WTC11 (cell line): ENCODE results near the gene SUCLG2. TPM values are rescaled to one million over a fixed set of nuclear protein-coding genes. Genes with fewer than 3 reads are reported as not detected.

Experiments
- ATAC-seq: fragments of 200-7000 bp; cut with Tn5 transposase; 2 replicates; pipeline ENCODE4 v1.10.0; 2021; ENCODE audit warnings: mild to moderate bottlenecking, moderate library complexity
- CTCF ChIA-PET: fragments of 300-600 bp; sonication (Branson Sonifier 250); formaldehyde crosslinking; loops from one replicate; lab custom pipeline; 2021; ENCODE audit warnings: antibody characterized with exemption; lab: Charles Lee
- POLR2A ChIA-PET: fragments of 350-600 bp; sonication (Branson Sonifier 250); formaldehyde crosslinking; loops from one replicate; lab custom pipeline; 2021; ENCODE audit warnings: antibody characterized with exemption; lab: Charles Lee
- DNase-seq: peaks from one replicate; pipeline ENCODE4 v3.0.0; 2021; ENCODE audit warnings: low spot score
- H3K27ac Mint-ChIP-seq: 2 replicates; pipeline ENCODE4 v1.8.0; 2021; ENCODE audit warnings: mixed read lengths
- H3K27me3 Mint-ChIP-seq: 2 replicates; pipeline ENCODE4 v1.8.0; 2021; ENCODE audit warnings: low read depth, mild to moderate bottlenecking, moderate library complexity, mixed read lengths
- H3K36me3 Mint-ChIP-seq: 2 replicates; pipeline ENCODE4 v1.8.0; 2021; ENCODE audit warnings: mixed read lengths
- H3K4me1 Mint-ChIP-seq: 2 replicates; pipeline ENCODE4 v1.8.0; 2022; ENCODE audit warnings: mixed read lengths
- H3K4me3 Mint-ChIP-seq: 2 replicates; pipeline ENCODE4 v1.8.0; 2021; ENCODE audit warnings: mild to moderate bottlenecking, moderate library complexity, mixed read lengths
- H3K9me3 Mint-ChIP-seq: 2 replicates; pipeline ENCODE4 v1.8.0; 2021; ENCODE audit warnings: mixed read lengths
- ATF6 ChIP-seq: sonication (generic); formaldehyde crosslinking; IDR thresholded peaks from 2 replicates; pipeline ENCODE4 v1.8.1; 2023; ENCODE audit warnings: mild to moderate bottlenecking, missing genetic modification reagents
- E2F1 ChIP-seq: sonication (generic); formaldehyde crosslinking; IDR thresholded peaks from 2 replicates; pipeline ENCODE4 v1.8.0; 2022; ENCODE audit warnings: mild to moderate bottlenecking, missing genetic modification reagents
- FOXJ3 ChIP-seq: sonication (generic); formaldehyde crosslinking; IDR thresholded peaks from 2 replicates; pipeline ENCODE4 v1.9.0; 2021; ENCODE audit warnings: missing genetic modification reagents, mild to moderate bottlenecking, borderline replicate concordance
- GABPB1 ChIP-seq: sonication (generic); formaldehyde crosslinking; IDR thresholded peaks from 2 replicates; pipeline ENCODE4 v1.8.1; 2023; ENCODE audit warnings: mild to moderate bottlenecking, missing genetic modification reagents
- MXD4 ChIP-seq: fragments of 250-450 bp; sonication (Bioruptor Pico); IDR thresholded peaks from 2 replicates; pipeline ENCODE4 v1.8.0; 2021; ENCODE audit warnings: mild to moderate bottlenecking, moderate library complexity, borderline replicate concordance
- NR3C1 ChIP-seq: sonication (generic); formaldehyde crosslinking; conservative IDR thresholded peaks from 2 replicates; pipeline ENCODE4 v1.8.1; 2023; ENCODE audit warnings: low read depth, mild to moderate bottlenecking, missing genetic modification reagents
- PREB ChIP-seq: sonication (generic); formaldehyde crosslinking; IDR thresholded peaks from 2 replicates; pipeline ENCODE4 v1.8.1; 2022; ENCODE audit warnings: mild to moderate bottlenecking, missing genetic modification reagents, moderate library complexity, borderline replicate concordance
- PRRX2 ChIP-seq: fragments of 250-450 bp; sonication (Bioruptor Pico); IDR thresholded peaks from 2 replicates; pipeline ENCODE4 v1.8.0; 2021; ENCODE audit warnings: mild to moderate bottlenecking
- RELA ChIP-seq: sonication (generic); formaldehyde crosslinking; IDR thresholded peaks from 2 replicates; pipeline ENCODE4 v1.8.1; 2022; ENCODE audit warnings: missing genetic modification reagents, mild to moderate bottlenecking, borderline replicate concordance
- SMAD4 ChIP-seq: sonication (generic); formaldehyde crosslinking; IDR thresholded peaks from 2 replicates; pipeline ENCODE4 v1.8.0; 2022; ENCODE audit warnings: mild to moderate bottlenecking, missing genetic modification reagents
- STAT6 ChIP-seq: sonication (generic); formaldehyde crosslinking; conservative IDR thresholded peaks from 2 replicates; pipeline ENCODE4 v1.8.1; 2023; ENCODE audit warnings: mild to moderate bottlenecking, low read depth, missing genetic modification reagents, moderate library complexity
- USF2 ChIP-seq: sonication (generic); formaldehyde crosslinking; IDR thresholded peaks from 2 replicates; pipeline ENCODE4 v1.8.1; 2023; ENCODE audit warnings: mild to moderate bottlenecking, missing genetic modification reagents, moderate library complexity
- ZNF263 ChIP-seq: sonication (generic); formaldehyde crosslinking; IDR thresholded peaks from 2 replicates; pipeline ENCODE4 v1.8.1; 2022; ENCODE audit warnings: low read depth, mild to moderate bottlenecking, moderate library complexity, missing genetic modification reagents
- ZNF281 ChIP-seq: sonication (generic); formaldehyde crosslinking; IDR thresholded peaks from 2 replicates; pipeline ENCODE4 v1.8.0; 2023; ENCODE audit warnings: mild to moderate bottlenecking, missing genetic modification reagents
- ZSCAN18 ChIP-seq: fragments of 250-450 bp; sonication (Bioruptor Pico); IDR thresholded peaks from 2 replicates; pipeline ENCODE4 v2.1.2; 2022; ENCODE audit warnings: mild to moderate bottlenecking, moderate library complexity
- total RNA-seq: library from RNA; stranded (reverse); gene quantifications from 3 replicates; pipeline ENCODE4 v1.2.3, GENCODE V29; 2021
- TF ChIP-seq, protein P1 (sequence below): sonication (generic); formaldehyde crosslinking; IDR thresholded peaks from 2 replicates; pipeline ENCODE4 v1.8.1; 2023; ENCODE audit warnings: mild to moderate bottlenecking, missing genetic modification reagents, moderate library complexity
- TF ChIP-seq, protein P2 (sequence below): sonication (generic); formaldehyde crosslinking; IDR thresholded peaks from 2 replicates; pipeline ENCODE4 v1.8.0; 2023; ENCODE audit warnings: missing genetic modification reagents, mild to moderate bottlenecking, borderline replicate concordance
- TF ChIP-seq, protein P3 (sequence below): fragments of 250-450 bp; sonication (Bioruptor Pico); IDR thresholded peaks from 2 replicates; pipeline ENCODE4 v1.9.0; 2021; ENCODE audit warnings: mild to moderate bottlenecking

Gene SUCLG2
- total RNA-seq, 1 experiment from 2014 or later = 39.7 TPM

- H3K4me1 Mint-ChIP-seq = peaks cover 20% of the 10 kb centered on the region
- H3K36me3 Mint-ChIP-seq = peaks cover 19% of the 10 kb centered on the region
- TF ChIP-seq PREB (CRISPR knock-in tag) (no peak), ZSCAN18 (no peak), RELA (CRISPR knock-in tag) (no peak), STAT6 (no peak), ATF6 (no peak), ZNF281 (CRISPR knock-in tag) (no peak), FOXJ3 (CRISPR knock-in tag) (no peak), USF2 (no peak), SMAD4 (CRISPR knock-in tag) (no peak), GABPB1 (CRISPR knock-in tag) (no peak), PRRX2 (CRISPR knock-in tag) (no peak), ZNF263 (no peak), NR3C1 (no peak), E2F1 (CRISPR knock-in tag) (no peak), MXD4 (CRISPR knock-in tag) (no peak)
- TF ChIP-seq, protein P1, sequence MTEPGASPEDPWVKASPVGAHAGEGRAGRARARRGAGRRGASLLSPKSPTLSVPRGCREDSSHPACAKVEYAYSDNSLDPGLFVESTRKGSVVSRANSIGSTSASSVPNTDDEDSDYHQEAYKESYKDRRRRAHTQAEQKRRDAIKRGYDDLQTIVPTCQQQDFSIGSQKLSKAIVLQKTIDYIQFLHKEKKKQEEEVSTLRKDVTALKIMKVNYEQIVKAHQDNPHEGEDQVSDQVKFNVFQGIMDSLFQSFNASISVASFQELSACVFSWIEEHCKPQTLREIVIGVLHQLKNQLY = no peak
- TF ChIP-seq, protein P2, sequence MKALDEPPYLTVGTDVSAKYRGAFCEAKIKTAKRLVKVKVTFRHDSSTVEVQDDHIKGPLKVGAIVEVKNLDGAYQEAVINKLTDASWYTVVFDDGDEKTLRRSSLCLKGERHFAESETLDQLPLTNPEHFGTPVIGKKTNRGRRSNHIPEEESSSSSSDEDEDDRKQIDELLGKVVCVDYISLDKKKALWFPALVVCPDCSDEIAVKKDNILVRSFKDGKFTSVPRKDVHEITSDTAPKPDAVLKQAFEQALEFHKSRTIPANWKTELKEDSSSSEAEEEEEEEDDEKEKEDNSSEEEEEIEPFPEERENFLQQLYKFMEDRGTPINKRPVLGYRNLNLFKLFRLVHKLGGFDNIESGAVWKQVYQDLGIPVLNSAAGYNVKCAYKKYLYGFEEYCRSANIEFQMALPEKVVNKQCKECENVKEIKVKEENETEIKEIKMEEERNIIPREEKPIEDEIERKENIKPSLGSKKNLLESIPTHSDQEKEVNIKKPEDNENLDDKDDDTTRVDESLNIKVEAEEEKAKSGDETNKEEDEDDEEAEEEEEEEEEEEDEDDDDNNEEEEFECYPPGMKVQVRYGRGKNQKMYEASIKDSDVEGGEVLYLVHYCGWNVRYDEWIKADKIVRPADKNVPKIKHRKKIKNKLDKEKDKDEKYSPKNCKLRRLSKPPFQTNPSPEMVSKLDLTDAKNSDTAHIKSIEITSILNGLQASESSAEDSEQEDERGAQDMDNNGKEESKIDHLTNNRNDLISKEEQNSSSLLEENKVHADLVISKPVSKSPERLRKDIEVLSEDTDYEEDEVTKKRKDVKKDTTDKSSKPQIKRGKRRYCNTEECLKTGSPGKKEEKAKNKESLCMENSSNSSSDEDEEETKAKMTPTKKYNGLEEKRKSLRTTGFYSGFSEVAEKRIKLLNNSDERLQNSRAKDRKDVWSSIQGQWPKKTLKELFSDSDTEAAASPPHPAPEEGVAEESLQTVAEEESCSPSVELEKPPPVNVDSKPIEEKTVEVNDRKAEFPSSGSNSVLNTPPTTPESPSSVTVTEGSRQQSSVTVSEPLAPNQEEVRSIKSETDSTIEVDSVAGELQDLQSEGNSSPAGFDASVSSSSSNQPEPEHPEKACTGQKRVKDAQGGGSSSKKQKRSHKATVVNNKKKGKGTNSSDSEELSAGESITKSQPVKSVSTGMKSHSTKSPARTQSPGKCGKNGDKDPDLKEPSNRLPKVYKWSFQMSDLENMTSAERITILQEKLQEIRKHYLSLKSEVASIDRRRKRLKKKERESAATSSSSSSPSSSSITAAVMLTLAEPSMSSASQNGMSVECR = no peak
- TF ChIP-seq, protein P3, sequence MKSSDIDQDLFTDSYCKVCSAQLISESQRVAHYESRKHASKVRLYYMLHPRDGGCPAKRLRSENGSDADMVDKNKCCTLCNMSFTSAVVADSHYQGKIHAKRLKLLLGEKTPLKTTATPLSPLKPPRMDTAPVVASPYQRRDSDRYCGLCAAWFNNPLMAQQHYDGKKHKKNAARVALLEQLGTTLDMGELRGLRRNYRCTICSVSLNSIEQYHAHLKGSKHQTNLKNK = no peak
- ChIA-PET POLR2A (interaction anchor here (0.6 kb wide), 1 partner anchor 26 kb away, joined by 7 read pairs; no protein-coding TSS in a partner anchor), CTCF (no interaction called here)
- DNase-seq (no peak), ATAC-seq (no peak)
- H3K27me3 Mint-ChIP-seq = no peaks in the 10 kb centered on the region
- no peaks in the 10 kb centered on the region for H3K9me3 Mint-ChIP-seq
- H3K27ac Mint-ChIP-seq = no peak overlapping the region
- no peak overlapping the region for H3K4me3 Mint-ChIP-seq
Observed at GRCh38 chr3:67601385-67601784, 53.0 kb downstream of the SUCLG2 start.
